ENCODE results near the gene UNC80.

GRCh38 chr2:209976698-209977385 lies 205.2 kb downstream of the UNC80 start:
- TF ChIP-seq POLR2AphosphoS5 (IDR thresholded peaks at IDR 0.05; ENCODE audit: low read depth, low read length) (no peak), POLR2A (IDR thresholded peaks at IDR 0.05; ENCODE audit: low read depth, low read length) (no peak)

All from GM12891 (cell line).